ENCODE results near the gene TMEM183A. TPM values are rescaled to one million over a fixed set of nuclear protein-coding genes. Genes with fewer than 3 reads are reported as not detected.

Gene TMEM183A
- total and polyA plus RNA-seq, 7 donors: 71.7 to 108 (median 79.9) TPM

- Histone ChIP-seq H3K4me1 (peaks cover 0 to 5% (median 3%) of the 10 kb centered on the region in 4 donors), H3K27ac (no peak overlapping the region), H3K27me3 (no peaks in the 10 kb centered on the region), H3K9me3 (no peaks in the 10 kb centered on the region), H3K4me3 (no peak overlapping the region), H3K36me3 (no peaks in the 10 kb centered on the region)
- intact Hi-C loops (cut with DNase I): no loop called here
- no peak for DNase-seq
- TF ChIP-seq EP300 (IDR thresholded peaks at IDR 0.05): no peak
- TF ChIP-seq POLR2AphosphoS5 (IDR thresholded peaks at IDR 0.05): no peak
- TF ChIP-seq CTCF (IDR thresholded peaks at IDR 0.05): no peak
- no peak for TF ChIP-seq POLR2A (IDR thresholded peaks at IDR 0.05)
- WGBS, 2 donors: 60 to 83% methylated on average over 8 of the region's 8 CpGs
Measured at GRCh38 chr1:203063287-203063686, 56.1 kb downstream of the TMEM183A start.

GRCh38 chr1:203065191-203065590 is 58.0 kb downstream of the TMEM183A start:
- no peak for DNase-seq
- H3K4me1 ChIP-seq: peaks cover 0 to 24% (median 22%) of the 10 kb centered on the region in 4 donors
- H3K27me3 ChIP-seq: no peaks in the 10 kb centered on the region
- WGBS, 2 donors: 71 to 84% methylated on average over 7 of the region's 7 CpGs
- TF ChIP-seq CTCF (IDR thresholded peaks at IDR 0.05) (no peak), POLR2AphosphoS5 (IDR thresholded peaks at IDR 0.05) (no peak), POLR2A (IDR thresholded peaks at IDR 0.05) (no peak), EP300 (IDR thresholded peaks at IDR 0.05) (no peak)
- no peak overlapping the region for H3K4me3 ChIP-seq
- no peak overlapping the region for H3K27ac ChIP-seq
- H3K9me3 ChIP-seq: no peaks in the 10 kb centered on the region
- intact Hi-C loops (cut with DNase I): no loop called here
- no peaks in the 10 kb centered on the region for H3K36me3 ChIP-seq

- intact Hi-C loops (cut with DNase I): no loop called here
- H3K27ac ChIP-seq: no peak overlapping the region
- H3K36me3 ChIP-seq: no peaks in the 10 kb centered on the region
- H3K27me3 ChIP-seq: no peaks in the 10 kb centered on the region
- WGBS, 2 donors: 64 to 73% methylated on average over 2 of the region's 2 CpGs
- TF ChIP-seq POLR2A (IDR thresholded peaks at IDR 0.05) (no peak), CTCF (IDR thresholded peaks at IDR 0.05) (no peak), EP300 (IDR thresholded peaks at IDR 0.05) (no peak), POLR2AphosphoS5 (IDR thresholded peaks at IDR 0.05) (no peak)
- H3K9me3 ChIP-seq: no peaks in the 10 kb centered on the region
- H3K4me3 ChIP-seq: no peak overlapping the region
- no peak for DNase-seq
- peaks cover 0 to 25% (median 24%) of the 10 kb centered on the region in 4 donors for H3K4me1 ChIP-seq
Measured at GRCh38 chr1:203065986-203066385, 58.8 kb downstream of the TMEM183A start.

- WGBS, 2 donors: 92 to 94% methylated on average over 3 of the region's 3 CpGs
- Histone ChIP-seq H3K9me3 (no peaks in the 10 kb centered on the region), H3K4me1 (peaks cover 0 to 25% (median 24%) of the 10 kb centered on the region in 4 donors), H3K27me3 (no peaks in the 10 kb centered on the region), H3K27ac (no peak overlapping the region), H3K36me3 (no peaks in the 10 kb centered on the region), H3K4me3 (no peak overlapping the region)
- TF ChIP-seq EP300 (IDR thresholded peaks at IDR 0.05) (no peak), CTCF (IDR thresholded peaks at IDR 0.05) (no peak), POLR2A (IDR thresholded peaks at IDR 0.05) (no peak), POLR2AphosphoS5 (IDR thresholded peaks at IDR 0.05) (no peak)
- DNase-seq: no peak
- intact Hi-C loops (cut with DNase I): no loop called here
Measured at GRCh38 chr1:203066965-203067364, 59.8 kb downstream of the TMEM183A start.

Measured in sigmoid colon (tissue), 7 donors.